Liver (tissue), 9 donors: ENCODE data around the gene LRRTM4. TPM values are rescaled to one million over a fixed set of nuclear protein-coding genes. Genes with fewer than 3 reads are reported as not detected.

Experiments
- DNase-seq: peaks from one replicate; pipeline ENCODE4 v3.0.0-alpha.2; 2017; ENCODE audit warnings: low spot score
- H3K27ac ChIP-seq, 2 donors: one replicate each; pipeline ENCODE4 v1.7.0; 2013; ENCODE audit warnings: inconsistent platforms in 2 of 2, low read length in 2 of 2, control low read depth in 1 of 2, low read depth in 1 of 2, mild to moderate bottlenecking in 1 of 2
- H3K27me3 ChIP-seq, 4 donors: one replicate each; pipeline versions ENCODE4 v1.6.1 to v1.7.0; 2013; ENCODE audit warnings: low read length in 3 of 4, inconsistent platforms in 1 of 4, mild to moderate bottlenecking in 1 of 4, moderate library complexity in 1 of 4; ENCODE audit not compliant: control insufficient read depth in 4 of 4, insufficient read depth in 4 of 4
- H3K36me3 ChIP-seq, 4 donors: one replicate each; pipeline versions ENCODE4 v1.6.1 to v1.7.0; 2013; ENCODE audit warnings: low read length in 3 of 4, mild to moderate bottlenecking in 3 of 4, low read depth in 1 of 4, moderate library complexity in 1 of 4; ENCODE audit not compliant: control insufficient read depth in 4 of 4, insufficient read depth in 3 of 4
- H3K4me1 ChIP-seq, 4 donors: one replicate each; pipeline versions ENCODE4 v1.6.1 to v1.7.0; 2013; ENCODE audit warnings: low read length in 3 of 4, mild to moderate bottlenecking in 3 of 4, moderate library complexity in 1 of 4; ENCODE audit not compliant: control insufficient read depth in 4 of 4, insufficient read depth in 4 of 4
- H3K4me3 ChIP-seq, 3 donors: one replicate each; pipeline versions ENCODE4 v1.6.1 to v1.7.0; 2013; ENCODE audit warnings: low read length in 3 of 3, control low read depth in 1 of 3, low read depth in 1 of 3, mild to moderate bottlenecking in 1 of 3
- H3K9ac ChIP-seq, 2 donors: one replicate each; pipeline ENCODE4 v1.7.0; 2013; ENCODE audit warnings: low read length in 2 of 2, mild to moderate bottlenecking in 2 of 2, moderate library complexity in 2 of 2, control low read depth in 1 of 2, low read depth in 1 of 2
- H3K9me3 ChIP-seq, 4 donors: one replicate each; pipeline versions ENCODE4 v1.6.1 to v1.7.0; 2013; ENCODE audit warnings: low read length in 3 of 4; ENCODE audit not compliant: control insufficient read depth in 4 of 4
- ATF3 ChIP-seq: IDR thresholded peaks from 2 replicates; pipeline ENCODE4 v1.6.1; 2016; ENCODE audit warnings: antibody characterized with exemption
- CTCF ChIP-seq: fragments of 150-350 bp; IDR thresholded peaks from 2 replicates; pipeline ENCODE4 v1.5.1; 2017; ENCODE audit warnings: improper control_type of control experiment, low read depth, low read length; ENCODE audit not compliant: missing input control
- EGR1 ChIP-seq, 2 donors: IDR thresholded peaks; 2 replicates each; pipeline ENCODE4 v1.6.1; 2016 to 2018; ENCODE audit warnings: antibody characterized with exemption in 2 of 2, low read depth in 2 of 2
- FOXA1 ChIP-seq: IDR thresholded peaks from 2 replicates; pipeline ENCODE4 v1.6.1; 2016; ENCODE audit warnings: antibody characterized with exemption
- FOXA2 ChIP-seq: IDR thresholded peaks from 2 replicates; pipeline ENCODE4 v1.6.1; 2016; ENCODE audit warnings: antibody characterized with exemption
- GABPA ChIP-seq, 2 donors: IDR thresholded peaks in 1 of 2; conservative IDR thresholded peaks in 1 of 2; 2 replicates each; pipeline ENCODE4 v1.6.1; 2016; ENCODE audit warnings: antibody characterized with exemption in 2 of 2, mild to moderate bottlenecking in 1 of 2, moderate library complexity in 1 of 2
- HNF4A ChIP-seq, 2 donors: conservative IDR thresholded peaks; 2 replicates each; pipeline ENCODE4 v1.6.1; 2016; ENCODE audit warnings: antibody characterized with exemption in 2 of 2, mild to moderate bottlenecking in 2 of 2
- HNF4G ChIP-seq: IDR thresholded peaks from 2 replicates; pipeline ENCODE4 v1.6.1; 2016; ENCODE audit warnings: antibody characterized with exemption
- JUND ChIP-seq, 2 donors: IDR thresholded peaks; 2 replicates each; pipeline ENCODE4 v1.6.1; 2016; ENCODE audit warnings: antibody characterized with exemption in 2 of 2
- MAX ChIP-seq: IDR thresholded peaks from 2 replicates; pipeline ENCODE4 v1.6.1; 2016; ENCODE audit warnings: antibody characterized with exemption
- NR2F2 ChIP-seq: IDR thresholded peaks from 2 replicates; pipeline ENCODE4 v1.6.1; 2016; ENCODE audit warnings: antibody characterized with exemption
- RAD21 ChIP-seq, 2 donors: IDR thresholded peaks; 2 replicates each; pipeline ENCODE4 v1.6.1; 2016; ENCODE audit warnings: antibody characterized with exemption in 2 of 2, mild to moderate bottlenecking in 2 of 2
- REST ChIP-seq: IDR thresholded peaks from 2 replicates; pipeline ENCODE4 v1.6.1; 2016; ENCODE audit warnings: antibody characterized with exemption, mild to moderate bottlenecking
- SP1 ChIP-seq: IDR thresholded peaks from 2 replicates; pipeline ENCODE4 v1.6.1; 2018; ENCODE audit warnings: antibody characterized with exemption, mild to moderate bottlenecking
- TAF1 ChIP-seq: conservative IDR thresholded peaks from 2 replicates; pipeline ENCODE4 v1.6.1; 2016; ENCODE audit warnings: antibody characterized with exemption, mild to moderate bottlenecking
- YY1 ChIP-seq: IDR thresholded peaks from 2 replicates; pipeline ENCODE4 v1.6.1; 2016; ENCODE audit warnings: antibody characterized with exemption, mild to moderate bottlenecking
- ZBTB33 ChIP-seq: IDR thresholded peaks from 2 replicates; pipeline ENCODE4 v1.6.1; 2016; ENCODE audit warnings: antibody characterized with exemption
- WGBS: extraction: QIAGEN DNeasy Blood & Tissue Kit; methylation state at CpG from one replicate; pipeline ENCODE4 v1.1.7; 2013; 5-methylcytosine and 5-hydroxymethylcytosine counted together
- polyA plus RNA-seq, 2 donors: library from polyadenylated mRNA; stranded (reverse) in 1 of 2; unstranded in 1 of 2; fragments of 200-250 nt in 1 of 2; fragments of >200 nt in 1 of 2; fragmentation: Nextera tagmentation in 1 of 2; extraction: Ambion mirVana in 1 of 2; gene quantifications; one replicate each; pipeline versions ENCODE4 v1.2.1 to v1.2.3, GENCODE V29; 2013 to 2015
- total RNA-seq, 2 donors: library from RNA; depleted of rRNA; stranded (reverse); fragments of >200 nt; gene quantifications; one replicate each; pipeline ENCODE4 v1.2.3, GENCODE V29; 2014
- donor health status: healthy.
- donor health status: healthy.
- donor health status: healthy.
- donor health status: healthy.
- donor health status: healthy.

Gene LRRTM4
- total and polyA plus RNA-seq, 4 donors = 0.06 to 0.09 (median 0.08) TPM; not detected in 1

- Histone ChIP-seq H3K9ac (no peak overlapping the region), H3K4me3 (no peak overlapping the region), H3K9me3 (no peaks in the 10 kb centered on the region), H3K27me3 (no peaks in the 10 kb centered on the region), H3K4me1 (no peaks in the 10 kb centered on the region), H3K27ac (no peak overlapping the region), H3K36me3 (no peaks in the 10 kb centered on the region)
- TF ChIP-seq FOXA1 = no peak
- no peak for TF ChIP-seq REST
- TF ChIP-seq EGR1 (IDR thresholded peaks at IDR 0.05; ENCODE audit: low read depth in 2 of 2) = no peak
- no peak for TF ChIP-seq RAD21 (IDR thresholded peaks at IDR 0.05)
- TF ChIP-seq GABPA (IDR thresholded peaks at IDR 0.05 in 1 of 2, conservative IDR thresholded peaks at IDR 0.05 in 1 of 2) = no peak
- TF ChIP-seq NR2F2 = no peak
- TF ChIP-seq JUND (IDR thresholded peaks at IDR 0.05) = no peak
- TF ChIP-seq CTCF = no peak
- TF ChIP-seq YY1 = no peak
- TF ChIP-seq MAX = no peak
- no peak for TF ChIP-seq ZBTB33
- TF ChIP-seq SP1 = no peak
- TF ChIP-seq TAF1 = no peak
- TF ChIP-seq FOXA2 = no peak
- DNase-seq = no peak
- WGBS = 60% methylated on average over 1 of the region's 1 CpG
Observed at GRCh38 chr2:76839826-76840225, 682.4 kb downstream of the LRRTM4 start.

- Histone ChIP-seq H3K4me1 (no peaks in the 10 kb centered on the region), H3K27ac (no peak overlapping the region), H3K4me3 (no peak overlapping the region), H3K9me3 (no peaks in the 10 kb centered on the region), H3K27me3 (no peaks in the 10 kb centered on the region), H3K9ac (no peak overlapping the region), H3K36me3 (no peaks in the 10 kb centered on the region)
- TF ChIP-seq ZBTB33 = no peak
- TF ChIP-seq CTCF = no peak
- no peak for TF ChIP-seq HNF4G
- no peak for TF ChIP-seq HNF4A (conservative IDR thresholded peaks at IDR 0.05)
- no peak for TF ChIP-seq TAF1
- TF ChIP-seq ATF3 = no peak
- no peak for TF ChIP-seq JUND (IDR thresholded peaks at IDR 0.05)
- TF ChIP-seq EGR1 (IDR thresholded peaks at IDR 0.05; ENCODE audit: low read depth in 2 of 2) = no peak
- no peak for TF ChIP-seq RAD21 (IDR thresholded peaks at IDR 0.05)
- DNase-seq = no peak
- 72% methylated on average over 3 of the region's 3 CpGs for WGBS
Observed at GRCh38 chr2:76829374-76830234, 692.6 kb downstream of the LRRTM4 start.
